ENCODE data around the gene RSRP1.

RSRP1 gene

DNA sequence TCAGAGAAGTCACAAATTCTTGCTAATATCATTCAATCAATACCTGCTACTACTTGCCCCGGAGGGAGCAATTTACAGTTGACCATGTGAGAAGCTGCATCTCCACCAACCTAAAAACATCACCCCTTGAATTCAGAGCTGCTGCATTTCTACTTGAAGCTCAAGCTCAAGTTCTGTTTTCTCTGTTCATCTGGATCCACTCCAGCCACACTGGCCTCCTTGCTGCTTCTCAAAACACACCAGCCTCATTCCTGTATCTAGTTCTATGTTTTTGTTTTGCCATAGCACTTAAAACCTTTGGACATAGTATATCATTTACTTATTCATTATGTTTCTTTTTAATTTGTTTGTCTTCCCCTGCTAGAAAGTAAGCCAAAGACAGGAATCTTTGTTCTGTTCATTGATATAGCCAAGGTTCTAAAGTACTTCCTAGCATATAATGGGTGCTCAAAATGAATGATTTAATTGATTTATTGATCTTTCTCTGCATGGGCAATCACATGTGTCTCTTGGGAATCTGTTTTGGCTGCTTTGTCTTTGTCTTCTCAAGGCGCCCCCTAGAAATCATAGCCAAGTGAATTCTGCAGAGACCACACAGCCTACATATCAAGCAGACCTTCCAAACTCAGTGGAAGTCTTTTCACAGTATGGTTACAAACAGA is 38.6 kb downstream of the RSRP1 start:
- Mint-ChIP-seq H3K27ac (peak overlapping the region in 1 of 3 experiments; percentile 1), H3K36me3 (ENCODE audit: low read depth) (no peaks in the 10 kb centered on the region), H3K9me3 (no peaks in the 10 kb centered on the region), H3K4me3 (no peak overlapping the region), H3K4me1 (peaks cover 4% of the 10 kb centered on the region), H3K27me3 (ENCODE audit: low read depth) (peaks cover 68% of the 10 kb centered on the region)
- TF ChIP-seq CTCF (IDR thresholded peaks at IDR 0.05; ENCODE audit: unreplicated experiment in 3 of 3), result no peak

GRCh38 chr1:25208092-25208491 is 39.2 kb downstream of the RSRP1 start:
- H3K27ac Mint-ChIP-seq, result no peak overlapping the region
- H3K9me3 Mint-ChIP-seq, result no peaks in the 10 kb centered on the region
- no peak for TF ChIP-seq CTCF (IDR thresholded peaks at IDR 0.05; ENCODE audit: unreplicated experiment in 3 of 3)
- no peaks in the 10 kb centered on the region for H3K36me3 Mint-ChIP-seq (ENCODE audit: low read depth)
- no peak overlapping the region for H3K4me3 Mint-ChIP-seq
- peaks cover 4% of the 10 kb centered on the region for H3K4me1 Mint-ChIP-seq
- H3K27me3 Mint-ChIP-seq (ENCODE audit: low read depth), result peaks cover 67% of the 10 kb centered on the region

- Mint-ChIP-seq H3K27ac (no peak overlapping the region), H3K4me1 (peaks cover 10% of the 10 kb centered on the region), H3K4me3 (no peak overlapping the region), H3K27me3 (ENCODE audit: low read depth) (peaks cover 67% of the 10 kb centered on the region), H3K9me3 (no peaks in the 10 kb centered on the region), H3K36me3 (ENCODE audit: low read depth) (no peaks in the 10 kb centered on the region)
- no peak for TF ChIP-seq CTCF (IDR thresholded peaks at IDR 0.05; ENCODE audit: unreplicated experiment in 3 of 3)
These were observed 41.1 kb downstream of the RSRP1 start for GRCh38 chr1:25206201-25206600.

- H3K9me3 Mint-ChIP-seq, result no peaks in the 10 kb centered on the region
- H3K36me3 Mint-ChIP-seq (ENCODE audit: low read depth), result no peaks in the 10 kb centered on the region
- peaks cover 14% of the 10 kb centered on the region for H3K4me1 Mint-ChIP-seq
- peaks cover 67% of the 10 kb centered on the region for H3K27me3 Mint-ChIP-seq (ENCODE audit: low read depth)
- H3K27ac Mint-ChIP-seq, result peak overlapping the region in 1 of 3 experiments; percentile 5
- TF ChIP-seq CTCF (IDR thresholded peaks at IDR 0.05; ENCODE audit: unreplicated experiment in 3 of 3), result no peak
- H3K4me3 Mint-ChIP-seq, result no peak overlapping the region
These were observed 41.5 kb downstream of the RSRP1 start for GRCh38 chr1:25205786-25206185.

GRCh38 chr1:25204797-25205480 is 42.3 kb downstream of the RSRP1 start:
- Mint-ChIP-seq H3K36me3 (ENCODE audit: low read depth) (no peaks in the 10 kb centered on the region), H3K27ac (peak overlapping the region in 2 of 3 experiments; percentile 5 to 63), H3K4me3 (no peak overlapping the region), H3K4me1 (peaks cover 19% of the 10 kb centered on the region), H3K9me3 (no peaks in the 10 kb centered on the region), H3K27me3 (ENCODE audit: low read depth) (peaks cover 71% of the 10 kb centered on the region)
- peak; percentile 81 to 85 (median 84) for TF ChIP-seq CTCF (IDR thresholded peaks at IDR 0.05; ENCODE audit: unreplicated experiment in 3 of 3)
